Measurements from ENCODE around the gene MEMO1. TPM values are rescaled to one million over a fixed set of nuclear protein-coding genes. Genes with fewer than 3 reads are reported as not detected.

Gene MEMO1
- total and polyA plus RNA-seq, 9 of the 15 experiments (the other 6 are each of a cell fraction or from before 2014, with no cell fraction given), result 22.1 to 87.7 (median 61.2) TPM

GRCh38 chr2:32010670-32011484 is at the start of gene MEMO1 (continued):
- no peak for TF ChIP-seq CUX1 (CRISPR knock-in tag; IDR thresholded peaks at IDR 0.05)
- TF ChIP-seq MEF2A (IDR thresholded peaks at IDR 0.05; ENCODE audit: control insufficient read depth, low read depth, low read length), result no peak
- peak; percentile 73 for TF ChIP-seq PML (IDR thresholded peaks at IDR 0.05; ENCODE audit: low read length)
- 0 out of 2 replicates have a peak, but pooled peaks have one; percentile 50 for TF ChIP-seq ZNF668 (CRISPR knock-in tag; IDR thresholded peaks at IDR 0.05)
- peak; percentile 83 for TF ChIP-seq CHD2 (IDR thresholded peaks at IDR 0.05; ENCODE audit: low read depth, low read length)
- TF ChIP-seq ZNF24 (IDR thresholded peaks at IDR 0.05), result peak; percentile 41; the same call in 1 of the 2 replicates
- peak; percentile 51; the same call in 1 of the 2 replicates for TF ChIP-seq KLF6 (CRISPR knock-in tag; IDR thresholded peaks at IDR 0.05; ENCODE audit: borderline replicate concordance)
- TF ChIP-seq SMC3 (conservative IDR thresholded peaks at IDR 0.05; ENCODE audit: insufficient read depth, low read depth, low read length), result 0 out of 2 replicates have a peak, but pooled peaks have one; percentile 17
- peak; percentile 63; the same call in 1 of the 2 replicates for TF ChIP-seq NR2C2 (CRISPR knock-in tag; IDR thresholded peaks at IDR 0.05)
- peak; percentile 52 for TF ChIP-seq NR2C2 (tag; IDR thresholded peaks at IDR 0.05)
- peak; percentile 97 for TF ChIP-seq CXXC5 (CRISPR knock-in tag; IDR thresholded peaks at IDR 0.05)
- no peak for TF ChIP-seq FUS (optimal IDR thresholded peaks at IDR 0.05; ENCODE audit: low read depth, low read length)
- no peak for TF ChIP-seq ZNF398 (CRISPR knock-in tag; IDR thresholded peaks at IDR 0.05)
- peak; percentile 86 for TF ChIP-seq MYNN (IDR thresholded peaks at IDR 0.05)
- TF ChIP-seq MYNN (CRISPR knock-in tag; IDR thresholded peaks at IDR 0.05), result no peak
- peak; percentile 62 for TF ChIP-seq BHLHE40 (IDR thresholded peaks at IDR 0.05; ENCODE audit: low read length)
- no peak for TF ChIP-seq PBX2 (CRISPR knock-in tag; IDR thresholded peaks at IDR 0.05; ENCODE audit: low read depth)
- peak; percentile 62 for TF ChIP-seq PBX2 (tag; conservative IDR thresholded peaks at IDR 0.05; ENCODE audit: low read depth)
- TF ChIP-seq PRMT5 (CRISPR knock-in tag; IDR thresholded peaks at IDR 0.05), result no peak
